ENCODE measurements around the gene HNRNPC. TPM values are rescaled to one million over a fixed set of nuclear protein-coding genes. Genes with fewer than 3 reads are reported as not detected.

The HNRNPC gene
- total and polyA plus RNA-seq, 2 of the 8 experiments (the other 6 are each of a cell fraction or from before 2014, with no cell fraction given): 781 to 1,207 TPM

GRCh38 chr14:21184254-21184653 is 85.0 kb downstream of the HNRNPC start:
- Histone ChIP-seq H3K79me2 (ENCODE audit: control insufficient read depth in 1 of 2, insufficient read depth in 2 of 2, low read length in 2 of 2) (no peaks in the 10 kb centered on the region), H2BK120ac (replicated peaks; ENCODE audit: low read depth, low read length) (no peak overlapping the region), H3K27ac (ENCODE audit: low read depth, low read length) (no peak overlapping the region), H4K91ac (replicated peaks; ENCODE audit: insufficient read length, low read length) (no peak overlapping the region), H2BK5ac (ENCODE audit: low read depth, low read length) (no peak overlapping the region), H3K4me3 (ENCODE audit: extremely low read depth in 1 of 4, insufficient read depth in 2 of 4, low read depth in 3 of 4, low read length in 4 of 4) (no peak overlapping the region), H3K4ac (replicated peaks; ENCODE audit: insufficient read length, low read depth, low read length) (no peak overlapping the region), H3K18ac (ENCODE audit: extremely low read depth, low read length) (no peak overlapping the region), H3K56ac (replicated peaks; ENCODE audit: insufficient read length, low read depth, low read length) (no peak overlapping the region), H2AK5ac (ENCODE audit: low read depth, low read length) (no peak overlapping the region), H3K4me1 (replicated peaks in 1 of 4; ENCODE audit: control insufficient read depth in 3 of 4, insufficient read depth in 4 of 4, low read length in 3 of 4) (no peaks in the 10 kb centered on the region), H3K36me3 (ENCODE audit: control insufficient read depth in 2 of 4, insufficient read depth in 4 of 4, low read length in 3 of 4) (no peaks in the 10 kb centered on the region), H3K14ac (ENCODE audit: insufficient read length) (no peak overlapping the region), H3K27me3 (replicated peaks in 1 of 4; ENCODE audit: control insufficient read depth in 3 of 4, extremely low read depth in 1 of 4, insufficient read depth in 3 of 4, low read length in 3 of 4) (no peaks in the 10 kb centered on the region), H3K4me2 (ENCODE audit: insufficient read depth in 1 of 2, low read depth in 2 of 2, low read length in 2 of 2) (no peak overlapping the region), H2AFZ (ENCODE audit: low read length) (no peak overlapping the region), H2BK15ac (ENCODE audit: low read length) (no peak overlapping the region), H3K23ac (ENCODE audit: insufficient read length) (no peak overlapping the region), H3K9ac (replicated peaks in 1 of 4; ENCODE audit: extremely low read depth in 1 of 4, low read depth in 3 of 4, low read length in 3 of 4) (no peak overlapping the region), H2BK12ac (ENCODE audit: low read depth, low read length) (no peak overlapping the region), H2BK20ac (ENCODE audit: low read length) (no peak overlapping the region), H3K79me1 (ENCODE audit: low read depth, low read length) (no peaks in the 10 kb centered on the region), H4K5ac (ENCODE audit: insufficient read length, low read depth, low read length) (no peak overlapping the region), H3K23me2 (ENCODE audit: low read depth, low read length) (no peaks in the 10 kb centered on the region), H3K9me3 (ENCODE audit: insufficient read depth in 2 of 2, low read depth in 1 of 2, low read length in 1 of 2) (peaks cover 0 to 6% of the 10 kb centered on the region in 2 experiments; a peak in 1 of 4 replicates), H4K8ac (ENCODE audit: extremely low read depth, insufficient read depth, low read length) (no peak overlapping the region), H4K20me1 (replicated peaks in 1 of 2; ENCODE audit: control insufficient read depth in 1 of 2, insufficient read depth in 2 of 2, low read length in 2 of 2) (no peaks in the 10 kb centered on the region)
- CTCF ChIA-PET (ENCODE audit: partially characterized antibody): interaction anchor here (0.6 to 1.4 kb wide), 2 partner anchors 22 to 327 kb away, joined by 3 read pairs; no protein-coding TSS in a partner anchor
- TF ChIP-seq RXRA (IDR thresholded peaks at IDR 0.05; ENCODE audit: insufficient read depth, low read depth, low read length): no peak
- TF ChIP-seq, protein P1, sequence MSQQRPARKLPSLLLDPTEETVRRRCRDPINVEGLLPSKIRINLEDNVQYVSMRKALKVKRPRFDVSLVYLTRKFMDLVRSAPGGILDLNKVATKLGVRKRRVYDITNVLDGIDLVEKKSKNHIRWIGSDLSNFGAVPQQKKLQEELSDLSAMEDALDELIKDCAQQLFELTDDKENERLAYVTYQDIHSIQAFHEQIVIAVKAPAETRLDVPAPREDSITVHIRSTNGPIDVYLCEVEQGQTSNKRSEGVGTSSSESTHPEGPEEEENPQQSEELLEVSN (IDR thresholded peaks at IDR 0.05): no peak
- no peak for TF ChIP-seq EP300 (IDR thresholded peaks at IDR 0.05; ENCODE audit: borderline replicate concordance in 1 of 2, low read depth in 2 of 2, low read length in 2 of 2)
- no peak for TF ChIP-seq CBX8 (IDR thresholded peaks at IDR 0.05; ENCODE audit: borderline replicate concordance, low read depth, low read length)
- 75% methylated on average over 1 of the region's 1 CpG; no CpG with 5 or more reads in 1 of the 2 experiments for WGBS, 2 experiments (ENCODE audit: extremely low coverage in 1 of 2, insufficient coverage in 1 of 2, insufficient read length in 1 of 2, insufficient replicate concordance in 2 of 2, low coverage in 1 of 2, low lambda C conversion rate in 2 of 2, missing lambda C conversion rate in 1 of 2)
- FAIRE-seq (no peak), DNase-seq (ENCODE audit: low read depth in 1 of 2, low spot score in 2 of 2) (no peak)
- POLR2A ChIA-PET (ENCODE audit: partially characterized antibody): interaction anchor here (1.5 kb wide), 1 partner anchor 19 kb away, joined by 5 read pairs; no protein-coding TSS in a partner anchor

Data from H1 (cell line).